Thoracic aorta (tissue), 2 donors: Measurements from ENCODE around the gene TMEM86B. TPM values are rescaled to one million over a fixed set of nuclear protein-coding genes. Genes with fewer than 3 reads are reported as not detected.

Source experiments
- ATAC-seq: fragments of 150-250 bp; one replicate; pipeline ENCODE4 v1.8.0; 2017; ENCODE audit warnings: low read depth; ENCODE audit not compliant: insufficient number of reproducible peaks, low FRiP score
- DNase-seq: peaks from one replicate; pipeline ENCODE4 v3.0.0-alpha.2; 2020; ENCODE audit warnings: low spot score
- H3K27ac ChIP-seq, 2 donors: fragments of 200-600 bp; sonication (generic); 1 replicate in 1 of 2; 2 replicates in 1 of 2; pipeline ENCODE4 v1.5.1; 2016; ENCODE audit warnings: mild to moderate bottlenecking in 2 of 2, moderate library complexity in 2 of 2
- H3K27me3 ChIP-seq: fragments of 200-600 bp; sonication (generic); replicated peaks from 2 replicates; pipeline ENCODE4 v1.6.0; 2016; ENCODE audit warnings: mild to moderate bottlenecking; ENCODE audit not compliant: insufficient read depth
- H3K36me3 ChIP-seq: fragments of 200-600 bp; sonication (generic); one replicate; pipeline ENCODE4 v1.5.1; 2016
- H3K4me1 ChIP-seq, 2 donors: fragments of 200-600 bp; sonication (generic); 1 replicate in 1 of 2; 2 replicates in 1 of 2; pipeline versions ENCODE4 v1.5.1 to v1.6.0; 2016; ENCODE audit warnings: low read depth in 2 of 2, mild to moderate bottlenecking in 1 of 2; ENCODE audit not compliant: control insufficient read depth in 1 of 2
- H3K4me3 ChIP-seq: fragments of 200-600 bp; sonication (generic); 2 replicates; pipeline ENCODE4 v1.5.1; 2016; ENCODE audit warnings: mild to moderate bottlenecking
- H3K9me3 ChIP-seq: fragments of 200-600 bp; sonication (generic); 2 replicates; pipeline ENCODE4 v1.5.1; 2016
- total RNA-seq, 2 donors: library from RNA; depleted of rRNA; stranded (reverse); fragments of >200 nt; gene quantifications; one replicate each; pipeline versions ENCODE4 v1.1.0 to v1.2.3, GENCODE V29; 2016
- TF ChIP-seq, protein P1 (sequence below): fragments of 200-600 bp; sonication (generic); IDR thresholded peaks from one replicate; pipeline ENCODE4 v1.5.1; 2019; ENCODE audit warnings: antibody characterized with exemption

TMEM86B gene
- total RNA-seq, 2 donors from 2014 or later = 2.4 to 4.8 TPM

DNA sequence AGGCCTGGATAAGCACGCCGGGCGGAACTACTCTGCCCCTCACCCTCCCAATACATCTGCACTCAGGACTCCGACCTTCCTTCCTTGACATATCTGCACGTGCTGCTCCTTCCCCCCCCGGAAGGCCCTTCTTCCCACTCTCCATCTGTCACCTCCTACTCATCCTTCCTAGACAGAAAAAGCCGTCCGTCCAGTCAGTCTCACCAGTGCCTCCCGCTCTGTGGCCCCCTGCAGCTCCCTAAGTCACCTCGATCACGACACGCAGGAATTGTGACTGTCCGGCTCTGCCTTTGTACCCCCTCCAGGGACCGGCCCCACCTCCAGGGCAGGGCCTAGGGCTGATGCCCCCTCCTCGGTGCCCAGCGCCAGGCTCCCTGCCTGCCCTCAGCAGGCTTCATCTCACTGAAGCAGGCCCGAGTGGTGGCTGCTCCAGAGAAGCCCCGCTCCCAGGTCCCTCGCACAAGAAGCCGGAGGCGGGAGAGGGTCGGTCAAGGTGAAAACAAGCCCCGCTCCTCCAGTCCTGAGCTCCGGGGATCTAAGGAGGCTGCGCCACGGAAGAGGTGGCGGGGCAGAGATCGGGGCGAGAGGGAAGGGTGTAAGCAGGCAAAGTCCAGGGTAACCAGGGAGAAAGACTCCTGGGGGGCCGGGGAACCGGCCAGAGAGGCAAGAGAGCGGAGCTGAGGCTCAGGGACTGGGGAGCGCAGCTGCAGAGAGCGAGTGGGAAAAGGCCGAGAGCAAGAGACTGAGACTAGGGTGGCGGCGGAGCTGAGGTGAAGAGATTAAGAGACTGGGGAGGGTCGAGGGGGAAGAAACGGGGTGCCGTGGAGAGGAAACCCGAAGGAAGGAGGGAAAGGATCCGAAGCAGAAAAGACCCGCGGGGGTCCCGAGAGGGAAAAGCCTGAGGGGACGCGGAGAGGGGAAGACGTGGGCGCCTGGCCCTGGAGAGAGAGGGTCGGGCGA, 29.2 kb upstream of the TMEM86B start:
- Histone ChIP-seq H3K9me3 (no peaks in the 10 kb centered on the region), H3K4me3 (peak overlapping the region; percentile 94), H3K4me1 (peaks cover 41 to 58% of the 10 kb centered on the region in 2 donors), H3K36me3 (peaks cover 3% of the 10 kb centered on the region), H3K27me3 (no peaks in the 10 kb centered on the region), H3K27ac (peak overlapping the region; percentile 11 to 37)
- TF ChIP-seq, protein P1, sequence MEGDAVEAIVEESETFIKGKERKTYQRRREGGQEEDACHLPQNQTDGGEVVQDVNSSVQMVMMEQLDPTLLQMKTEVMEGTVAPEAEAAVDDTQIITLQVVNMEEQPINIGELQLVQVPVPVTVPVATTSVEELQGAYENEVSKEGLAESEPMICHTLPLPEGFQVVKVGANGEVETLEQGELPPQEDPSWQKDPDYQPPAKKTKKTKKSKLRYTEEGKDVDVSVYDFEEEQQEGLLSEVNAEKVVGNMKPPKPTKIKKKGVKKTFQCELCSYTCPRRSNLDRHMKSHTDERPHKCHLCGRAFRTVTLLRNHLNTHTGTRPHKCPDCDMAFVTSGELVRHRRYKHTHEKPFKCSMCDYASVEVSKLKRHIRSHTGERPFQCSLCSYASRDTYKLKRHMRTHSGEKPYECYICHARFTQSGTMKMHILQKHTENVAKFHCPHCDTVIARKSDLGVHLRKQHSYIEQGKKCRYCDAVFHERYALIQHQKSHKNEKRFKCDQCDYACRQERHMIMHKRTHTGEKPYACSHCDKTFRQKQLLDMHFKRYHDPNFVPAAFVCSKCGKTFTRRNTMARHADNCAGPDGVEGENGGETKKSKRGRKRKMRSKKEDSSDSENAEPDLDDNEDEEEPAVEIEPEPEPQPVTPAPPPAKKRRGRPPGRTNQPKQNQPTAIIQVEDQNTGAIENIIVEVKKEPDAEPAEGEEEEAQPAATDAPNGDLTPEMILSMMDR = no peak
- ATAC-seq (no peak), DNase-seq (no peak)

DNA sequence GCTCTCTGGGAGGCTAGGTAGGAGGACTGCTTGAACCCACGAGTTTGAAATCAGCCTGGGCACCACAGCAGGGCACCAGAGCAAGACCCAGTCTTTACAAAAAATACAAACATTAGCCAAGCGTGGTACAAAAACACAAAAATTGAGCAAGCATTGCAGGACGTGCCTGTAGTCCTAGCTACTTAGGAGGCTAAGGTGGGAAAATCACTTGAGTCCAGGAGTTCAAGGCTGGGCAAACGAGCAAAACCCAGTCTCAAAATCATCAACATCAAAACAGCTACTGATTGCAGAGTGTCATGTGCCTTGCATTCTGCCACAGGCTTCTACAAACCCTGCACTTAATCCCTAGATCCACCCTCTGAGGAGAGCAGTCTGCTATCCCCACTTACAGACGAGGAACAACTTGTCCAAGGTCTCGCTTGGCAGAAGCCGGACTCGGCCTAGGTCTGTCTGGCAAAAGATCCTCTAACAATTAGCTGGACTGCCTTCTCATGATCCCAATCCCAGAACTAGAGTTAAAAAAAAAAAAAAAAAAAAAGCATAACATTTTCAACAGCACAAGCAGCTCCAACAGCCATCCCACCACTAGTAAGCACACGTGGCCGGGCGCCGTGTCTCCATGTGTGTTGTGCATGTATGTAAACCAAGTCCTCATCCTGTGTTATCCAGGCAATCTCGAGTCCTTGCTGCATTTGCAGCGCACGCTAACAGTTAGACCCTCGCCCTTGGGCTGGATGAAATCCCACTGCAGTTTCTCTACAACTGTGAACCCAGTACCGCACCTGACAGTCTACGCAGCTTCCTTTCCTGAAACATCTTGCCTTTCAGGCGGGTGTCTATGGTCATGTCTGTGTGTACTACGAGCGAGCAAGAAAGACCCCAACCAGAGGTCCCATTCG, 28.2 kb upstream of the TMEM86B start:
- ATAC-seq = no peak
- Histone ChIP-seq H3K27me3 (no peaks in the 10 kb centered on the region), H3K27ac (no peak overlapping the region), H3K4me3 (peak overlapping the region; percentile 94), H3K36me3 (peaks cover 3% of the 10 kb centered on the region), H3K4me1 (peaks cover 41 to 60% of the 10 kb centered on the region in 2 donors), H3K9me3 (no peaks in the 10 kb centered on the region)
- TF ChIP-seq, protein P1 = no peak
- DNase-seq = no peak

DNA sequence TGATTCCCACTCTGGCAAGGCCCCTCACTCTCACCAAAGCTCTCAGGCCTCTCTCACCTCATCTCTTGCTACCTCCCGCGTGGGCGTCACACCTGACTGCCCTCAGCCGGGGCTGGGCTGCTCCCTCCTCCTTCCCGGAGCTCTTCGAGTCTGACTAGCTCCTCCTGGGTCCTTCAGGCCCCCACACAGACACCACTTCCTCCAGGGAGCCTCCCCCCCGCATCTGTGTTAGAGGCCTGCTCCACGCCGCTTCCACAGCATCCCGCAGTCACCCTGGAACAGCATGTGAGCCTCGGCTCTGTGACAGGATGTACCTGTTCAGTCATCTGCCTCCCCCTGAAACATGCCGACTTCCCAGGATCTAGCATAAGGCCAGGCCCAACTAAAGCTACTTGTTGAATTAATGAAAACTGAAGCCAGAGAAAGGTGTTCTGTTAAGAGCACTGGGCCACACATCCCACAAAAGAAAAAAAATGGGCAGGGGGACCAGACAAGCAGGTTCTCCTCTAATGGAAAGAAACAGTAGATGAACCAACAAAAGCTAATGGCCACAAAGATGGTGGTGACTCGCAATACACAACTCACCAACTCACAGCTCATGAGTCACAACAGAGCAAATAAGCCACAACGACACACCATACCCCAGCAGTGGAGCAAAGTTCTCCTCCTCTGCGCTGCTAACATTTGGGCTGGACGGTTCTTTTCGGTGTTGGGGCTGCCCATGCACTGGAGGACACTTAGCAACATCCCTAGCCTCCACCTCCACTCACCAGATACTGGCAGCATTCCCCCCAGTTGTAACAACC, 27.3 kb upstream of the TMEM86B start:
- TF ChIP-seq, protein P1 = no peak
- no peak for ATAC-seq
- Histone ChIP-seq H3K4me3 (peak overlapping the region; percentile 57), H3K36me3 (peaks cover 3% of the 10 kb centered on the region), H3K27ac (no peak overlapping the region), H3K27me3 (no peaks in the 10 kb centered on the region), H3K4me1 (peaks cover 41 to 60% of the 10 kb centered on the region in 2 donors), H3K9me3 (no peaks in the 10 kb centered on the region)
- DNase-seq = no peak

DNA sequence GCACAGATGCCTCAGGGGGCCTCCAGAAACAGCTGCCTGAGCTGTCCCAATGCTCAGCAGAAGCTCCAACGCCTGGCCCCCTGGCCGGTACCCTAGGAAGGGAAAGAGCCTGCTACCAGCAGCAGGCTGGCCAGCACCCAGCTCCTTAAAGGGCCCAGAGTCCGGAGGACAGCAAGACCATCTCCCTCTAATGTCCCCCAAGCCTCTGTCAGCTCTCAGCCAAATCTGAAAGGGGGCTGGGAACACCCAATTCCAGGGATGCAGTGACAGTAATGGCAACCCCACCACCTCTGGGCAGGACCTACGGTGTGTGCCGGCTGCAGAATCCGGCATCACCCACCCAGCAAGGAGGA, 26.0 kb upstream of the TMEM86B start:
- ATAC-seq = no peak
- peaks cover 36 to 52% of the 10 kb centered on the region in 2 donors for H3K4me1 ChIP-seq
- DNase-seq = no peak
- H3K27me3 ChIP-seq = no peaks in the 10 kb centered on the region
- TF ChIP-seq, protein P1 = no peak
- peaks cover 3% of the 10 kb centered on the region for H3K36me3 ChIP-seq
- no peak overlapping the region for H3K27ac ChIP-seq
- peak overlapping the region; percentile 57 for H3K4me3 ChIP-seq
- no peaks in the 10 kb centered on the region for H3K9me3 ChIP-seq
